ENCODE measurements around the gene LARP4B.

DNA sequence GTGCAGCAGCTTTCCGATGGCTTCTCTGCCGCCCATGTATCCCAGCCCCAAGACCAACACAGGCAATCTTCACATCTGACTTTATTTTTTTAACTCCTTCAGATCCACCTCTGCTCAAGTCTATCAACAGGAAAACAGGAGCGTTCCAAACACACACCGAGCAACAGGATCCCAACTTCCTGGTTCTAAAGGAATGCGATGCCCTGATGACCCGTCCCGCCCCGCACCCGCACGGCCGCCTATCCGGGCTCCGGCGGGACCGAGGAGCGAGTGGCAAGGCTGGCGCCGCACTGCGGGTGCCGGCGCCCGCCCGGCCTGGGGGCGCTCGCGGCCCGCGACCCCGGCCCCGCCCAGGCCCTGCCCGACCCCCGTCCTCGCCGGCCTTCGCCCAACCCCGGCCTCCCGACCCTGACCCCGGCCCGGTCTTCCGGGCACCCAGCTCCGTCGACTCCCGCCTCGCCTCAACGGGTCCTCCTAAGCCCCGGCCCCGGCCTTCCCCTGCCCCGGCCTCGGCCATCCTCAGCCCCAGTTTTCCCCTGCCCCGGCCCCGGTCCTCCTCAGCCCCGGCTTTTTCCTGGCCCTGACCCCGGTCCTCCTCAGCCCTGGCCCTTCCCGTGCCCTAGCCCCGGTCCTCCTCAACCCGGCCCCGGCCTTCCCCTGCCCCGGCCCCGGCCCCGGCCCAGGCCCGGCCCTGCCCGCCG is 730 bp downstream of the LARP4B start:
- no peak for TF ChIP-seq ZNF266 (tag by site-specific recombination; IDR thresholded peaks at IDR 0.05; ENCODE audit: low read depth)
- no peak for TF ChIP-seq ZNF473 (tag by site-specific recombination; IDR thresholded peaks at IDR 0.05)
- TF ChIP-seq KLF1 (tag by site-specific recombination; IDR thresholded peaks at IDR 0.05), result no peak
- TF ChIP-seq, protein P1, sequence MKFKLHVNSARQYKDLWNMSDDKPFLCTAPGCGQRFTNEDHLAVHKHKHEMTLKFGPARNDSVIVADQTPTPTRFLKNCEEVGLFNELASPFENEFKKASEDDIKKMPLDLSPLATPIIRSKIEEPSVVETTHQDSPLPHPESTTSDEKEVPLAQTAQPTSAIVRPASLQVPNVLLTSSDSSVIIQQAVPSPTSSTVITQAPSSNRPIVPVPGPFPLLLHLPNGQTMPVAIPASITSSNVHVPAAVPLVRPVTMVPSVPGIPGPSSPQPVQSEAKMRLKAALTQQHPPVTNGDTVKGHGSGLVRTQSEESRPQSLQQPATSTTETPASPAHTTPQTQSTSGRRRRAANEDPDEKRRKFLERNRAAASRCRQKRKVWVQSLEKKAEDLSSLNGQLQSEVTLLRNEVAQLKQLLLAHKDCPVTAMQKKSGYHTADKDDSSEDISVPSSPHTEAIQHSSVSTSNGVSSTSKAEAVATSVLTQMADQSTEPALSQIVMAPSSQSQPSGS (tag by site-specific recombination; IDR thresholded peaks at IDR 0.05; ENCODE audit: low read depth), result no peak
- TF ChIP-seq, protein P2, sequence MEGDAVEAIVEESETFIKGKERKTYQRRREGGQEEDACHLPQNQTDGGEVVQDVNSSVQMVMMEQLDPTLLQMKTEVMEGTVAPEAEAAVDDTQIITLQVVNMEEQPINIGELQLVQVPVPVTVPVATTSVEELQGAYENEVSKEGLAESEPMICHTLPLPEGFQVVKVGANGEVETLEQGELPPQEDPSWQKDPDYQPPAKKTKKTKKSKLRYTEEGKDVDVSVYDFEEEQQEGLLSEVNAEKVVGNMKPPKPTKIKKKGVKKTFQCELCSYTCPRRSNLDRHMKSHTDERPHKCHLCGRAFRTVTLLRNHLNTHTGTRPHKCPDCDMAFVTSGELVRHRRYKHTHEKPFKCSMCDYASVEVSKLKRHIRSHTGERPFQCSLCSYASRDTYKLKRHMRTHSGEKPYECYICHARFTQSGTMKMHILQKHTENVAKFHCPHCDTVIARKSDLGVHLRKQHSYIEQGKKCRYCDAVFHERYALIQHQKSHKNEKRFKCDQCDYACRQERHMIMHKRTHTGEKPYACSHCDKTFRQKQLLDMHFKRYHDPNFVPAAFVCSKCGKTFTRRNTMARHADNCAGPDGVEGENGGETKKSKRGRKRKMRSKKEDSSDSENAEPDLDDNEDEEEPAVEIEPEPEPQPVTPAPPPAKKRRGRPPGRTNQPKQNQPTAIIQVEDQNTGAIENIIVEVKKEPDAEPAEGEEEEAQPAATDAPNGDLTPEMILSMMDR (tag by site-specific recombination; IDR thresholded peaks at IDR 0.05), result no peak
- no peak for TF ChIP-seq ZNF777 (tag by site-specific recombination; IDR thresholded peaks at IDR 0.05; ENCODE audit: borderline replicate concordance)
- no peak for TF ChIP-seq TCF7L2 (IDR thresholded peaks at IDR 0.05; ENCODE audit: borderline replicate concordance, low read depth, low read length)
- no peak for TF ChIP-seq ZNF157 (tag by site-specific recombination; IDR thresholded peaks at IDR 0.05)
